GM23248 (cell line): ENCODE results near the gene ANGEL2.

Experiments
- EZH2 ChIP-seq: fragments of 200-600 bp; sonication (generic); IDR thresholded peaks from 2 replicates; pipeline ENCODE4 v1.6.1; 2018; ENCODE audit warnings: antibody characterized with exemption, mild to moderate bottlenecking; ENCODE audit not compliant: insufficient read depth, poor library complexity, severe bottlenecking
- EZH2phosphoT487 ChIP-seq: fragments of 200-600 bp; sonication (generic); IDR thresholded peaks from 2 replicates; pipeline ENCODE4 v1.6.1; 2018; ENCODE audit warnings: antibody characterized with exemption, moderate library complexity, mild to moderate bottlenecking, low read depth; ENCODE audit not compliant: insufficient read depth

- no peak for TF ChIP-seq EZH2phosphoT487
- TF ChIP-seq EZH2: no peak
These were observed 42.2 kb downstream of the ANGEL2 start for GRCh38 chr1:212973426-212973825.
